ENCODE data around the gene SLC27A4.
"Not testable (repeated sequence)": the region's sequence is repeated elsewhere in the genome, so short reads cannot be mapped to it uniquely, and the experiment has no call there.

Gene SLC27A4

DNA sequence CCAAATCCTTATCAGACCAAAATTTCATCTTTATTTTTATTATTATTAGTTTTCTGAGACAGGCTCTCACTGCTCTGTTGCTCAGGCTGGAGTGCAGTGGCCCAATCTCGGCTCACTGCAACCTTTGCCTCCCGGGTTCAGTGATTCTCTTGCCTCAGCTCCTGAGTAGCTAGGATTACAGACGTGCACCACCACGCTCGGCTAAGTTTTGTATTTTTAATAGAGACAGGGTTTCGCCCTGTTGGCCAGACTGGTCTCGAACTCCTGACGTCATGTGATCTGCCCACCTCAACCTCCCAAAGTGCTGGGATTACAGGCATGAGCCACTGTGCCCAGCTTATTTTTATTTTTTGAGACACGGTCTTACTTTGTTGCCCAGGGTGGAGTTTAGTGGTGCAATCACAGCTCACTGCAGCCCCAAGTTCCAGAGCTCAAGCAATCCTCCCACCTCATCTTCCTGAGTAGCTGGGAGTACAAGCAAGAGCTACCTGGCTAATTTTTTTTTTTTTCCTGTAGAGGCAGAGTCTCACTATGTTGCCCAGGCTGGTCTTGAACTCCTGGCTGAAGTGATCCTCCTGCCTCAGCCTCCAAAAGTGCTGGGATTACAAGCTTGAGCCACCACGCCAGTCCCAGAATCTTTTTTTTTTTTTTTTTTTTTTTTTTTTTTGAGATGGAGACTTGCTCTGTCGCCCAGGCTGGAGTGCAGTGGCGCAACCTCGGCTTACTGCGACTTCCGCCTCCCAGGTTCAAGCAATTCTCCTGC lies 1.3 kb upstream of the SLC27A4 start:
- intact Hi-C loops (cut with micrococcal nuclease); H3K4me1 Mint-ChIP-seq (ENCODE audit: low read depth); H3K9me3 Mint-ChIP-seq; H3K27ac Mint-ChIP-seq; H3K4me3 Mint-ChIP-seq; H3K27me3 Mint-ChIP-seq: not testable (repeated sequence)
- peaks cover 30% of the 10 kb centered on the region for H3K36me3 Mint-ChIP-seq (ENCODE audit: low read depth)

DNA sequence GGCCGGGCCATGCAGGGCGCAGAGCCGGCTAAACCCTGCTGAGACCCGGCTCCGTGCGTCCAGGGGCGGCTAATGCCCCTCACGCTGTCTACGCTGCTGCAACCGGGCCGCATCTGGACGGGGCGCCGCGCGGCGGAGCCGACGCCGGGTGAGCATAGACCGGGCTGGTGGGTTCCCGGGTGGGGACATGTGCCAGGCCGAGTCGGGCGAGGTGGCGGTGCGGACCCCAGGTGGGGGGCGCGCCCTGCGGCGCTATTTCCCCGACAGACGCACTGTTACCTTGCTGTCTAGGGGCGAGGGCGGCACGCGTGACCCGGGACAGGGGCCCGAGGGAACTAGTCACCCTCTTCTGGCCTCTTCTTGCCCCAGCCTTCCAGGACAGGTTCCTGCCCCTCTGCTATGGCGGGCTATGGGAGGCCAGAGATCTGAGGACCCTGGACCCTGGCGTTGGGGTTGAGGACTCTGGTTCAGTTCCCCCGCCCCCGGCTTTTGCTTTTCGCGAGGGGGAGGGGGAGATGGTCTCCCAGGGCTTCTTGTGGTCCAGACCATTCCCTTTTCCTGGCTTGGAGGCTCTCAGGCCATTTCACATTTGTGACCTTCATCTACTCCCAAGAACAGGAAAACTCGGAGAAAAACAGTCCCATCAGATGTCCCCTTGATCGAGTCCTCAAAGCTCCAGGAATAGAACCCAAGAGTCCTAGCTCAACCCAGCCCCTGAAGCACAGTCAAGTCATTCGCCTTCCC lies 536 bp downstream of the SLC27A4 start:
- Mint-ChIP-seq H3K4me3 (peak overlapping the region; percentile 94), H3K27me3 (no peaks in the 10 kb centered on the region), H3K9me3 (no peaks in the 10 kb centered on the region), H3K4me1 (ENCODE audit: low read depth) (peaks cover 7% of the 10 kb centered on the region), H3K36me3 (ENCODE audit: low read depth) (peaks cover 33% of the 10 kb centered on the region), H3K27ac (peak overlapping the region; percentile 89)
- intact Hi-C loops (cut with micrococcal nuclease) = loop anchor here (1.0 kb wide), 1 partner anchor 19 kb away; the partner anchor contains the start of genes COQ4 and TRUB2

DNA sequence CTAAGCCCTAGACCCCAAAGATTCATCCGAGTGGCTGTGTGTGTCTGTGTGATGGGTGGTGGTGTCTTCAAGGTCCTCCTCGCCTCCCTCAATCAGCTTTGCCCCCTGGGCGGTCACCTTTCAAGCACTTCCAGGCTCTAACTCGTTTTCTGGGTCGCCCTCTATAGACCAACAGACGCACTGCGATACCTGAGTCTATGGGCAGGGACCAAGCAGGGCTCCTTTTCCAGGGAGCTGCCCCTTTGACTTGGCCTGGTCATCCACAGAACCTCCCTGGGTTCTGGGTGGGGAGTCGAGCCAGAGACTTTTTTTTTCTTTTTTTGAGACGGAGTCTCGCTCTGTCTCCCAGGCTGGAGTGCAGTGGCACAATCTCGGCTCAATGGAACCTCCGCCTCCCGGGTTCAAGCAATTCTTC lies 1.1 kb downstream of the SLC27A4 start:
- Mint-ChIP-seq H3K4me1 (ENCODE audit: low read depth) (peaks cover 7% of the 10 kb centered on the region), H3K4me3 (peak overlapping the region; percentile 94), H3K9me3 (no peaks in the 10 kb centered on the region), H3K36me3 (ENCODE audit: low read depth) (peaks cover 39% of the 10 kb centered on the region), H3K27ac (peak overlapping the region; percentile 89), H3K27me3 (no peaks in the 10 kb centered on the region)
- intact Hi-C loops (cut with micrococcal nuclease) = no loop called here

DNA sequence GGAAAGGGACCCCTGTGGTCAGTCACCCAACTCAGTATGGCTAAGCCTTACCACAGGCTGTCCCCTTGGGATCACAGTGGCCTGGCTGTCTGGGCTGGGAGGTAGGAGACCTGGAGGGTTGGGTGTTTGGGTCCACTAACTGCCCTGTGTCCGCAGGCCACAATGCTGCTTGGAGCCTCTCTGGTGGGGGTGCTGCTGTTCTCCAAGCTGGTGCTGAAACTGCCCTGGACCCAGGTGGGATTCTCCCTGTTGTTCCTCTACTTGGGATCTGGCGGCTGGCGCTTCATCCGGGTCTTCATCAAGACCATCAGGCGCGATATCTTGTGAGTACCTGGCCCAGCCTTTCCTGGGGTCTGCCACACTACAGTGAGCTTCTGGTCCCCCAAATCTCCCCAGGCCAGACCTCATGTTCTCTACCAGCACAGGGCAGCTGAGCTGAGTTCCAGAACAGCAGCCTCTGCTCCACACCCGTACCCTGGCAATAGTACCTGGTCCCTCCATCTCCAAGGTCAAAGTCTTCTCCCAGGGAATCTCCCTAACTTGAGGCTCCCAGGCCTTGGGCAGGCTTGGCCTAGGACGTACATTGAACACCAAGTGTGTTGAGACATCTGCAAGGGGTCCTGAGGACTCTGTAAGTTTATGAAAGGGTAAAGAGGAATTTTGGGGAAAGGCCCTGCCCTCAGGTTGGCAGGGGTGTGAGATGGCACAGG lies 2.8 kb downstream of the SLC27A4 start:
- Mint-ChIP-seq H3K9me3 (no peaks in the 10 kb centered on the region), H3K27ac (no peak overlapping the region), H3K27me3 (no peaks in the 10 kb centered on the region), H3K4me3 (no peak overlapping the region), H3K36me3 (ENCODE audit: low read depth) (peaks cover 55% of the 10 kb centered on the region), H3K4me1 (ENCODE audit: low read depth) (peaks cover 7% of the 10 kb centered on the region)
- intact Hi-C loops (cut with micrococcal nuclease) = no loop called here

DNA sequence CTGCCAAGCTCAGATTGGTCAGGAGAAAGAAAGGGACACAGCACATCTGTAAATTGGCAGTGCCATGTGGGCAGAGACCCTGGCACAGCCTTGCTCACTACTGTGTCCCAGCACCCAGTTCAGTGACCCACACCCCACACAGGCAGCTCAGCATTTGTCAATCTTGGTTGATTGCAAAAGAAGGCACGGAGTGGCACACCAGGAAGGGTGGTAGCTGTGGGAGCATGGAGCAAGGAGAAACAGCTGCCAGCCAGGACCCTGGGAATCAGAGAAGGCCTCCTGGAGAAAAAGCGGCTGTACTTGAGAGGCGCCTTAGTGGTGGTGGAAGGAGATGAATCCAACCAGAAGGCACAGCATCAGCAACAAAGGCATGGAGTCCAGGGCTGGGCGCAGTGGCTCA lies 3.5 kb downstream of the SLC27A4 start:
- intact Hi-C loops (cut with micrococcal nuclease) = no loop called here
- H3K9me3 Mint-ChIP-seq = no peaks in the 10 kb centered on the region
- H3K4me3 Mint-ChIP-seq = no peak overlapping the region
- H3K4me1 Mint-ChIP-seq (ENCODE audit: low read depth) = peaks cover 7% of the 10 kb centered on the region
- no peaks in the 10 kb centered on the region for H3K27me3 Mint-ChIP-seq
- peaks cover 63% of the 10 kb centered on the region for H3K36me3 Mint-ChIP-seq (ENCODE audit: low read depth)
- H3K27ac Mint-ChIP-seq = no peak overlapping the region

DNA sequence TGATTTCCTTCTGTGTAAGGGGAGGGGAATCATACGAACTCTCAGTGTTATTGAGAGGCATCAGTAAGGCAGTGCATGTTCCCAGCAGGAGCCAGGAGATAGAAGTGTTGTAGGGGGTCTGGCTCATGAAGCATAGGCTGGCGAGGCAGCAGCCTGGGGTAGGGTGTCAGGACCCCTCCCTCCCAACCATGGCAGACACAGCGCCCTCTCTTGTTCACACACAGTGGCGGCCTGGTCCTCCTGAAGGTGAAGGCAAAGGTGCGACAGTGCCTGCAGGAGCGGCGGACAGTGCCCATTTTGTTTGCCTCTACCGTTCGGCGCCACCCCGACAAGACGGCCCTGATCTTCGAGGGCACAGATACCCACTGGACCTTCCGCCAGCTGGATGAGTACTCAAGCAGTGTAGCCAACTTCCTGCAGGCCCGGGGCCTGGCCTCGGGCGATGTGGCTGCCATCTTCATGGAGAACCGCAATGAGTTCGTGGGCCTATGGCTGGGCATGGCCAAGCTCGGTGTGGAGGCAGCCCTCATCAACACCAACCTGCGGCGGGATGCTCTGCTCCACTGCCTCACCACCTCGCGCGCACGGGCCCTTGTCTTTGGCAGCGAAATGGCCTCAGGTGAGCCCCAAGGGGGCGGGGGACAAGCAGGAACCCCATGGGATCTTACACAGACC lies 4.7 kb downstream of the SLC27A4 start:
- Mint-ChIP-seq H3K4me1 (ENCODE audit: low read depth) (peaks cover 7% of the 10 kb centered on the region), H3K27me3 (no peaks in the 10 kb centered on the region), H3K4me3 (no peak overlapping the region), H3K36me3 (ENCODE audit: low read depth) (peaks cover 75% of the 10 kb centered on the region), H3K27ac (no peak overlapping the region), H3K9me3 (no peaks in the 10 kb centered on the region)
- intact Hi-C loops (cut with micrococcal nuclease) = no loop called here

DNA sequence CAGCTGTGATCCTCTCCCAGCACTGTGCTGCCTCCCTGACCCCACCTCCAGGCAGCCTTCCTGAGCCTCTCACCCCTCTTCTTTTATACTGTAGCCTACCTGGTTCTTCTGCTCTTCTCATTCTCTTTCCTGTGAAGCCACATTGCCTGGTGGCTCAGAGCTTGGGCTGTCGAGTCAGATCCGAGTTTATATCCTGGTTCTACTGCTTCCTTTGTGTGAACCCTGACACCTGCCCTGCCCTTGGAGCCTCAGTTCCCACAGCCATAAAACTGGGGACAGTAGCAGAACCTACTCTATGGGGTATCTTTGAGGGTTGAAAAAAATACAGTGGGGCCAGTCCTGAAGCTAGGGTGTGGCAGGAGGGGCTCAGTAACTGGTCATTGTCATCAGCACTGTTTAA lies 8.8 kb downstream of the SLC27A4 start:
- intact Hi-C loops (cut with micrococcal nuclease) = no loop called here
- H3K4me1 Mint-ChIP-seq (ENCODE audit: low read depth) = no peaks in the 10 kb centered on the region
- H3K27me3 Mint-ChIP-seq = no peaks in the 10 kb centered on the region
- H3K27ac Mint-ChIP-seq = no peak overlapping the region
- no peaks in the 10 kb centered on the region for H3K9me3 Mint-ChIP-seq
- H3K4me3 Mint-ChIP-seq = no peak overlapping the region
- peaks cover 95% of the 10 kb centered on the region for H3K36me3 Mint-ChIP-seq (ENCODE audit: low read depth)

DNA sequence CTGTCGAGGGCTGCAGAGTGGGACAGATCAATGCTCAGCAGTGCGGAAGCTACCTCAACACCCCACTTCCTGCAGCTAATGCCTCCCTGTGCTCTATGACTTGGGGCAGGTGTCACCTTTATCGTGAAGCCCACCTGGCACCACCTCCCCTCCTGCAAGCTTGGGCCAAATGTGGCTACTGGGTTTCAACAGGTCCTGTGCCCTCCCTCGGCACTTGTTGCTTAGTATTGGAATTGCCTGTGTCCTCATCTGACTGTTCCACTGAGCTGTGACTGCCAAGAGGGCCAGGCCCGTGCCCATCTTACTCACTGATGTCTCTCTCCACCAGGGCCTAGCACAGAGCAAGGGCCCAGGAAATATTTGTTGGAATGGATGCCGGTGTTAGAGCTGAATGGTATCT lies 9.4 kb downstream of the SLC27A4 start:
- Mint-ChIP-seq H3K27ac (no peak overlapping the region), H3K4me3 (no peak overlapping the region), H3K4me1 (ENCODE audit: low read depth) (no peaks in the 10 kb centered on the region), H3K27me3 (no peaks in the 10 kb centered on the region), H3K9me3 (no peaks in the 10 kb centered on the region), H3K36me3 (ENCODE audit: low read depth) (peaks cover 93% of the 10 kb centered on the region)
- intact Hi-C loops (cut with micrococcal nuclease) = no loop called here

DNA sequence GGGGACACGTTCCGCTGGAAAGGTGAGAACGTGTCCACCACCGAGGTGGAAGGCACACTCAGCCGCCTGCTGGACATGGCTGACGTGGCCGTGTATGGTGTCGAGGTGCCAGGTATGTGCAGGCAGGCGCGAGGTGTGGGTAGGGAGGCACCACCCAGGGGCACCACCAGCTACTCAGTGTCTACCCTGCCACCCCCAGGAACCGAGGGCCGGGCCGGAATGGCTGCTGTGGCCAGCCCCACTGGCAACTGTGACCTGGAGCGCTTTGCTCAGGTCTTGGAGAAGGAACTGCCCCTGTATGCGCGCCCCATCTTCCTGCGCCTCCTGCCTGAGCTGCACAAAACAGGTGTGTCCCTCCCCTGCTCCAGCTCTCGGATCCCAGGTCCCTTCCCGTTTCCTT lies 15.1 kb downstream of the SLC27A4 start:
- Mint-ChIP-seq H3K36me3 (ENCODE audit: low read depth) (peaks cover 83% of the 10 kb centered on the region), H3K9me3 (no peaks in the 10 kb centered on the region), H3K4me3 (no peak overlapping the region), H3K4me1 (ENCODE audit: low read depth) (no peaks in the 10 kb centered on the region), H3K27ac (no peak overlapping the region), H3K27me3 (no peaks in the 10 kb centered on the region)
- intact Hi-C loops (cut with micrococcal nuclease) = no loop called here

DNA sequence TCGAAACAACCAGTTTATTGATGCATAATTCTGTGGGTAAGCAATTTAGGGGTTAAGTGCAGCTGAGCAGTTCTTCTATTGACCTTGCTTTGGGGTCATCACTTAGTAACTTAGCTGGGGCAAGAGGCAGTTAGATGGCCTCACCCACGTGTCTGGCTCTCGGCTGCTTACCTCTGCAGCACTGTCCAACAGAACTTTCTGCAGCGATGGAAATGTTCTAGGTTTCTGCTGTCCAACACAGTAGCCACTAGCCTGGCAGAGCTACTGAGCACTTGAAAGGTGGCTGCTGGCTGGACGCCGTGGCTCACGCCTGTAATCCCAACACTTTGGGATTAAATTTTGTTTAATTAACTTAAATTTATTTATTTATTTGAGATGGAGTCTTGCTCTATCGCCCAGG lies 17.8 kb downstream of the SLC27A4 start:
- no peaks in the 10 kb centered on the region for H3K9me3 Mint-ChIP-seq
- peaks cover 14% of the 10 kb centered on the region for H3K4me1 Mint-ChIP-seq (ENCODE audit: low read depth)
- H3K36me3 Mint-ChIP-seq (ENCODE audit: low read depth) = peaks cover 71% of the 10 kb centered on the region
- no peak overlapping the region for H3K4me3 Mint-ChIP-seq
- H3K27ac Mint-ChIP-seq = no peak overlapping the region
- intact Hi-C loops (cut with micrococcal nuclease) = no loop called here
- H3K27me3 Mint-ChIP-seq = no peaks in the 10 kb centered on the region

DNA sequence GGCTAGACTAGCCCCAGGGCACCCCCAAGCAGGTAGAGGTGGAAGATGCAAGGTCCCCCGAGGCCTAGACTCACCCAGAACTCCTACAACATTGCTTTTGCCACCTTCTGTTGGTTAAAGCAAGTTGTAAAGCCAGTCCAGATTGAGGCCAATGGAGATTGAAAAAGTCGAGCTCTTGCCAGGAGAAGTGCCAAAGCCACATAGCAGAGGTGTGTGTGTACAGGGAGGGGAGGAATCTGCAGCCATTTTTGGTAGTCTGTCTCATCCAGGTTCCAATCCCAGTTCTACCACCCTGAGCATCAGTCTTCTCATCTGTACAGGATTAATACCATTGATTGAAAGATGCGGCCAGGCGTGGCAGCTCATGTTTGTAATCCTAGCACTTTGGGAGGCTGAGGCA lies 18.5 kb downstream of the SLC27A4 start:
- Mint-ChIP-seq H3K27me3 (no peaks in the 10 kb centered on the region), H3K27ac (no peak overlapping the region), H3K4me3 (no peak overlapping the region), H3K9me3 (no peaks in the 10 kb centered on the region), H3K4me1 (ENCODE audit: low read depth) (peaks cover 14% of the 10 kb centered on the region), H3K36me3 (ENCODE audit: low read depth) (peaks cover 63% of the 10 kb centered on the region)
- intact Hi-C loops (cut with micrococcal nuclease) = no loop called here

DNA sequence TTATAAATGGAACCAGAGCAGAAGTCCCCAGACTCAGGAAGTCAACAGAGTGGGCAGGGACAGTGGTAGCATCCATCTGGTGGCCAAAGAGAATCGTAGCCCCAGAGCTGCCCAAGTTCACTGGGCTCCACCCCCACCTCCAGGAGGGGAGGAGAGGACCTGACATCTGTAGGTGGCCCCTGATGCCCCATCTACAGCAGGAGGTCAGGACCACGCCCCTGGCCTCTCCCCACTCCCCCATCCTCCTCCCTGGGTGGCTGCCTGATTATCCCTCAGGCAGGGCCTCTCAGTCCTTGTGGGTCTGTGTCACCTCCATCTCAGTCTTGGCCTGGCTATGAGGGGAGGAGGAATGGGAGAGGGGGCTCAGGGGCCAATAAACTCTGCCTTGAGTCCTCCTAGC lies 20.5 kb downstream of the SLC27A4 start:
- intact Hi-C loops (cut with micrococcal nuclease) = no loop called here
- no peaks in the 10 kb centered on the region for H3K9me3 Mint-ChIP-seq
- H3K27ac Mint-ChIP-seq = peak overlapping the region; percentile 94
- peaks cover 22% of the 10 kb centered on the region for H3K4me1 Mint-ChIP-seq (ENCODE audit: low read depth)
- H3K4me3 Mint-ChIP-seq = no peak overlapping the region
- H3K27me3 Mint-ChIP-seq = no peaks in the 10 kb centered on the region
- peaks cover 45% of the 10 kb centered on the region for H3K36me3 Mint-ChIP-seq (ENCODE audit: low read depth)

DNA sequence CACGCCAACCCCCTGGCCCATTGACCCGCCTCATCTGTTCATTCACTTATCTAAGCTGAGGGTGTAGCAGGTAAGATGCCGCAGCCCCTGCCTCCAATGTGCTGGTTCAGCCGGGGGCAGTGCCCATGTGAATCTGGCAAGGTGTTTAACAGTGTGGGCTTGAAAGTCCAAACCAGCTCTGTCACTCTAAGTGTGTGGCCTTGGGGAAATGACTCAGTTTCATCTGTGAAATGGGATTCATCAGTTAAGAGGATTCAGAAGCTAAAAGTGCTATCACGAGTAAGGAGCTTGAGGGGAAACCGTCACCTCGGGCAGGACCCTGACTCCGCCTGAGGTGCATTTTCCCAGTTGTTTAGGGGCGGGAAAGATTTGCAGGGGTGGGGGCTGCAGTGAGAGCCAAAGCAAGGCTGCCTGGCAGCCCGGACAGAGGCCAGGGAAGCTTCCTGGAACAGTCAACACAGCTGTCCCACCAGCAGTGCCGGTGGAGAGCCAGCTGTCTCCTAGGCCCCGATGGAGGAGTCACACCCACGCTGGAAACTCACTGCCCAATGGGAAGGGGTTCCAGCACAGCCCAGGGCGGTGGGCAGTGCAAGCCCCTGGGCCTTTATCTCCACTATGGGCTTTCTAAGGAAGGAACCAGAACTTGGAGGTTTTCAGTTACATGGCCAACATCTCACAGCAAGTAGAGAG lies 21.1 kb downstream of the SLC27A4 start:
- Mint-ChIP-seq H3K9me3 (no peaks in the 10 kb centered on the region), H3K27me3 (no peaks in the 10 kb centered on the region), H3K27ac (peak overlapping the region; percentile 94), H3K4me1 (ENCODE audit: low read depth) (peaks cover 22% of the 10 kb centered on the region), H3K36me3 (ENCODE audit: low read depth) (peaks cover 39% of the 10 kb centered on the region), H3K4me3 (peak overlapping the region; percentile 100)
- intact Hi-C loops (cut with micrococcal nuclease) = no loop called here

Measured in dendritic cell treated with granulocyte-macrophage colony-stimulating factor and Interleukin-4, amounts not matched to agents 40 ng/mL and 50 ng/mL, for 4 days (primary cell).